GM12891 (cell line): ENCODE results near the gene SMC4.

Experiments used
- DNase-seq: peaks from one replicate; pipeline ENCODE4 v3.0.0; 2011; ENCODE audit warnings: low spot score; ENCODE audit not compliant: insufficient read length
- FAIRE-seq: peaks from 2 replicates; lab custom pipeline; 2011; peaks lifted over from hg19 to GRCh38; lab: Jason Lieb, UNC
- PAX5 ChIP-seq: IDR thresholded peaks from 2 replicates; pipeline ENCODE4 v1.6.1; 2011; ENCODE audit warnings: low read length, moderate library complexity, mild to moderate bottlenecking; ENCODE audit not compliant: insufficient read depth, severe bottlenecking
- POLR2A ChIP-seq: IDR thresholded peaks from 2 replicates; pipeline ENCODE4 v1.6.1; 2011; ENCODE audit warnings: low read depth, low read length, control low read depth
- POLR2AphosphoS5 ChIP-seq: IDR thresholded peaks from 2 replicates; pipeline ENCODE4 v1.6.1; 2011; ENCODE audit warnings: low read depth, low read length, control low read depth
- POU2F2 ChIP-seq: IDR thresholded peaks from 2 replicates; pipeline ENCODE4 v1.6.1; 2011; ENCODE audit warnings: low read depth, mild to moderate bottlenecking, control low read depth, low read length, moderate library complexity
- SPI1 ChIP-seq: IDR thresholded peaks from 2 replicates; pipeline ENCODE4 v1.6.1; 2011; ENCODE audit warnings: low read depth, low read length, control low read depth
- TAF1 ChIP-seq: IDR thresholded peaks from 2 replicates; pipeline ENCODE4 v1.6.1; 2011; ENCODE audit warnings: low read depth, low read length, control low read depth

The SMC4 gene

GRCh38 chr3:160482796-160483195 is 83.3 kb downstream of the SMC4 start:
- FAIRE-seq, result no peak
- TF ChIP-seq POLR2AphosphoS5 (no peak), POU2F2 (no peak), SPI1 (no peak), PAX5 (no peak), TAF1 (no peak), POLR2A (no peak)
- DNase-seq, result no peak
